ENCODE data around the gene PTPRD. TPM values are rescaled to one million over a fixed set of nuclear protein-coding genes. Genes with fewer than 3 reads are reported as not detected.

PTPRD gene
- total and polyA plus RNA-seq, 2 donors (not counting 1 experiment from before 2014, with no cell fraction given) = not detected

- Mint-ChIP-seq H3K9me3 (ENCODE audit: insufficient read depth) (no peaks in the 10 kb centered on the region), H3K4me1 (no peaks in the 10 kb centered on the region), H3K27me3 (no peaks in the 10 kb centered on the region), H3K27ac (no peak overlapping the region), H3K4me3 (no peak overlapping the region)
- intact Hi-C loops (cut with micrococcal nuclease) = no loop called here
- Histone ChIP-seq H3K27me3 (replicated peaks in 1 of 4; ENCODE audit: control extremely low read depth in 1 of 4, control insufficient read depth in 3 of 4, insufficient read depth in 4 of 4, low read length in 3 of 4) (no peaks in the 10 kb centered on the region), H3K9ac (ENCODE audit: low read length) (no peak overlapping the region), H3K4me2 (replicated peaks; ENCODE audit: low read depth, low read length, poor library complexity, severe bottlenecking) (no peak overlapping the region), H3K4me1 (ENCODE audit: control insufficient read depth in 2 of 2, insufficient read depth in 2 of 2, low read length in 2 of 2) (no peaks in the 10 kb centered on the region), H4K20me1 (ENCODE audit: control insufficient read depth, insufficient read depth, low read length, poor library complexity, severe bottlenecking) (no peaks in the 10 kb centered on the region), H2AFZ (ENCODE audit: insufficient read depth, low read depth, low read length, poor library complexity, severe bottlenecking) (no peak overlapping the region), H3K4me3 (ENCODE audit: control extremely low read depth in 1 of 5, extremely low read depth in 1 of 5, insufficient read depth in 1 of 5, low read depth in 2 of 5, low read length in 4 of 5) (no peak overlapping the region), H3K79me2 (ENCODE audit: control insufficient read depth, insufficient read depth, low read length) (no peaks in the 10 kb centered on the region), H3K27ac (ENCODE audit: low read length in 2 of 2) (no peak overlapping the region), H3K9me3 (ENCODE audit: control extremely low read depth in 1 of 3, control insufficient read depth in 2 of 3, insufficient read depth in 1 of 3, low read length in 2 of 3) (no peaks in the 10 kb centered on the region), H3K36me3 (replicated peaks in 1 of 2; ENCODE audit: control extremely low read depth in 1 of 2, control insufficient read depth in 1 of 2, extremely low read depth in 1 of 2, insufficient read depth in 2 of 2, low read length in 1 of 2) (no peaks in the 10 kb centered on the region)
- DNase-seq = no peak
- ChIA-PET CTCF (no interaction called here), POLR2A (no interaction called here)
- no peak for TF ChIP-seq EZH2 (IDR thresholded peaks at IDR 0.05; ENCODE audit: borderline replicate concordance, insufficient read depth, low read depth, low read length, poor library complexity, severe bottlenecking)
- TF ChIP-seq, protein P1, sequence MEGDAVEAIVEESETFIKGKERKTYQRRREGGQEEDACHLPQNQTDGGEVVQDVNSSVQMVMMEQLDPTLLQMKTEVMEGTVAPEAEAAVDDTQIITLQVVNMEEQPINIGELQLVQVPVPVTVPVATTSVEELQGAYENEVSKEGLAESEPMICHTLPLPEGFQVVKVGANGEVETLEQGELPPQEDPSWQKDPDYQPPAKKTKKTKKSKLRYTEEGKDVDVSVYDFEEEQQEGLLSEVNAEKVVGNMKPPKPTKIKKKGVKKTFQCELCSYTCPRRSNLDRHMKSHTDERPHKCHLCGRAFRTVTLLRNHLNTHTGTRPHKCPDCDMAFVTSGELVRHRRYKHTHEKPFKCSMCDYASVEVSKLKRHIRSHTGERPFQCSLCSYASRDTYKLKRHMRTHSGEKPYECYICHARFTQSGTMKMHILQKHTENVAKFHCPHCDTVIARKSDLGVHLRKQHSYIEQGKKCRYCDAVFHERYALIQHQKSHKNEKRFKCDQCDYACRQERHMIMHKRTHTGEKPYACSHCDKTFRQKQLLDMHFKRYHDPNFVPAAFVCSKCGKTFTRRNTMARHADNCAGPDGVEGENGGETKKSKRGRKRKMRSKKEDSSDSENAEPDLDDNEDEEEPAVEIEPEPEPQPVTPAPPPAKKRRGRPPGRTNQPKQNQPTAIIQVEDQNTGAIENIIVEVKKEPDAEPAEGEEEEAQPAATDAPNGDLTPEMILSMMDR (IDR thresholded peaks at IDR 0.05) = no peak
- 100% methylated on average over 1 of the region's 11 CpGs for WGBS (ENCODE audit: insufficient coverage)
- no peak for ATAC-seq (ENCODE audit: low read depth)
Measured at GRCh38 chr9:8724284-8725018, 1888.4 kb downstream of the PTPRD start.

DNA sequence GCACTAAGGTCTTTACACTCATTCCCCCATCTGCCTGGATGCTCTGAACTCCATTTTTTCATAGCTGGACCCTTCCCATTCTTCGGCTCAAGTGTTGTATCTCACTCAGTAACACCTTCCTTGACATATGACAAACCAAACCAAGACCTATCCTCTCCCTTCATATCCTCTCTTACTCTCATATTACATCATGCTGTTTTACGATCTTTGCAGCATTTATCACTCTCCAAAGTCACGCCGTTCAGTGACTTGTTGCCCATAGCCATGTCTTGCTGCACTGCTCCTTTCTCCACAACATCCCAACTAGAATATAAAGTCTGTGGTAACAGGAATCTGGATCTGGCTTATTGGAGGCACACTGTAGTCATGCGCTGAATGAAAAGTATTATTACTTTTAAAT, 1889.6 kb downstream of the PTPRD start:
- no peaks in the 10 kb centered on the region for H4K20me1 ChIP-seq (ENCODE audit: control insufficient read depth, insufficient read depth, low read length, poor library complexity, severe bottlenecking)
- no peaks in the 10 kb centered on the region for H3K9me3 ChIP-seq (ENCODE audit: control extremely low read depth in 1 of 3, control insufficient read depth in 2 of 3, insufficient read depth in 1 of 3, low read length in 2 of 3)
- no peak overlapping the region for H3K27ac ChIP-seq (ENCODE audit: low read length in 2 of 2)
- no peak overlapping the region for H3K4me2 ChIP-seq (replicated peaks; ENCODE audit: low read depth, low read length, poor library complexity, severe bottlenecking)
- H3K36me3 ChIP-seq (replicated peaks in 1 of 2; ENCODE audit: control extremely low read depth in 1 of 2, control insufficient read depth in 1 of 2, extremely low read depth in 1 of 2, insufficient read depth in 2 of 2, low read length in 1 of 2) = no peaks in the 10 kb centered on the region
- no peak for ATAC-seq (ENCODE audit: low read depth)
- no peaks in the 10 kb centered on the region for H3K79me2 ChIP-seq (ENCODE audit: control insufficient read depth, insufficient read depth, low read length)
- intact Hi-C loops (cut with micrococcal nuclease) = no loop called here
- Mint-ChIP-seq H3K4me1 (no peaks in the 10 kb centered on the region), H3K27me3 (no peaks in the 10 kb centered on the region), H3K27ac (no peak overlapping the region), H3K4me3 (no peak overlapping the region), H3K9me3 (ENCODE audit: insufficient read depth) (no peaks in the 10 kb centered on the region)
- no peak for DNase-seq
- no peaks in the 10 kb centered on the region for H3K4me1 ChIP-seq (ENCODE audit: control insufficient read depth in 2 of 2, insufficient read depth in 2 of 2, low read length in 2 of 2)
- no peak overlapping the region for H2AFZ ChIP-seq (ENCODE audit: insufficient read depth, low read depth, low read length, poor library complexity, severe bottlenecking)
- no peak for TF ChIP-seq EZH2 (IDR thresholded peaks at IDR 0.05; ENCODE audit: borderline replicate concordance, insufficient read depth, low read depth, low read length, poor library complexity, severe bottlenecking)
- TF ChIP-seq, protein P1 (IDR thresholded peaks at IDR 0.05) = no peak
- CTCF ChIA-PET = no interaction called here
- POLR2A ChIA-PET = no interaction called here
- no peaks in the 10 kb centered on the region for H3K27me3 ChIP-seq (replicated peaks in 1 of 4; ENCODE audit: control extremely low read depth in 1 of 4, control insufficient read depth in 3 of 4, insufficient read depth in 4 of 4, low read length in 3 of 4)
- WGBS (ENCODE audit: insufficient coverage) = 86% methylated on average over 4 of the region's 5 CpGs
- H3K9ac ChIP-seq (ENCODE audit: low read length) = no peak overlapping the region
- no peak overlapping the region for H3K4me3 ChIP-seq (ENCODE audit: control extremely low read depth in 1 of 5, extremely low read depth in 1 of 5, insufficient read depth in 1 of 5, low read depth in 2 of 5, low read length in 4 of 5)

Data from B cell (primary cell).